ENCODE results near the gene NEK7.

Gene NEK7

GRCh38 chr1:198267921-198268320 is 111.1 kb downstream of the NEK7 start:
- in situ Hi-C loops (cut with HindIII; ENCODE audit: low pct_ligation_motif_present, low pct_unique_long_range_greater_than_20kb, low sequenced_read_pairs), result no loop called here
- DNase-seq, result no peak

- no peak for DNase-seq
- in situ Hi-C loops (cut with HindIII; ENCODE audit: low pct_ligation_motif_present, low pct_unique_long_range_greater_than_20kb, low sequenced_read_pairs), result no loop called here
These were observed 112.2 kb downstream of the NEK7 start for GRCh38 chr1:198268784-198269645.

GRCh38 chr1:198269646-198269940 is 112.8 kb downstream of the NEK7 start:
- no peak for DNase-seq
- in situ Hi-C loops (cut with HindIII; ENCODE audit: low pct_ligation_motif_present, low pct_unique_long_range_greater_than_20kb, low sequenced_read_pairs), result no loop called here

- in situ Hi-C loops (cut with HindIII; ENCODE audit: low pct_ligation_motif_present, low pct_unique_long_range_greater_than_20kb, low sequenced_read_pairs), result no loop called here
- DNase-seq, result no peak
These were observed 113.6 kb downstream of the NEK7 start for GRCh38 chr1:198270273-198270828.

GRCh38 chr1:198271467-198271866 is 114.7 kb downstream of the NEK7 start:
- DNase-seq, result no peak
- in situ Hi-C loops (cut with HindIII; ENCODE audit: low pct_ligation_motif_present, low pct_unique_long_range_greater_than_20kb, low sequenced_read_pairs), result no loop called here

GRCh38 chr1:198272492-198272891 is 115.7 kb downstream of the NEK7 start:
- no peak for DNase-seq

DNA sequence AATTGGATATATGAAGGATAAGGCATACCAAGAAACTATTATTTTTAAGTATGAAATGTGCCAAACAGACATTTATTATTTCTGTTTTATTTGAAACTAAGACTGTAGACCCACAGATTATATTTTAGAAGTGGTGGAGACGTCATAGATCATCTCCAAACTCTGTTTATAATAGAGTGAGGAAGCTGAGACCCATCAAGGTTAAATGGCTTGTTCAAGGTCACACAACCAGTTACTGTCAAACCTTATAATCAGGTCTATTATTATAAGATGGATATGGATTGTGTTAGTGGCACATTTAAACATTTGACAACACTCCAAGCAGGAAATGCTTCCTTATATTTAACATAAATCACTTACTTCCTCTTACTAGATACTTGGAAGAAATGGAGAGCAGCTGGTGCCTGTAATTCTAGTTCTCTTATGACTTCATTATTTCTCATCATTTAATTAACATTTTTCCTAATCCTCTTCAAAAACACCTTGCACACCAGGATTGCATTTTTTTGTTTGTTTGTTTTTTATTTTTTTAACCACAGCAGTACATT is 117.0 kb downstream of the NEK7 start:
- in situ Hi-C loops (cut with HindIII; ENCODE audit: low pct_ligation_motif_present, low pct_unique_long_range_greater_than_20kb, low sequenced_read_pairs), result no loop called here
- DNase-seq, result no peak

More at GRCh38 chr1:198272492-198272891, 115.7 kb downstream of the NEK7 start:
- in situ Hi-C loops (cut with HindIII; ENCODE audit: low pct_ligation_motif_present, low pct_unique_long_range_greater_than_20kb, low sequenced_read_pairs), result no loop called here

DNA sequence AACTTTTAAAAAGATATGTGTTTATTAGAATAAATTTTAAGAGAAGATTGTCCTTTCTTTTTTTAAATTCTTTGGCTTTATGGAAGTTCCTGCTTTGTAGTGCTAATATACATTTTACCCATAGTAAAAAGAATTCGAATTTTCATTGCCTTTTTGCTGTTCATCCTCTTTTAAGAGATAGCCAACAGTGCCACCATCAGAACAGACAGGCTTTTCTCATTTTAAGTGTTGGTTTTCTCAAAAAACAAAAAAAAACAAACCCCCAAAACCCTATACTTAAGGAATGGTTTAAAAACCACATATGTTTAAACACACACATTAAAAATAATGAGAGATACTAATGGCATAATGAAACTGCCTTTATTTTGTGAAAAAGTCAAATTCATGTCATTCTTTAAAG is 118.8 kb downstream of the NEK7 start:
- in situ Hi-C loops (cut with HindIII; ENCODE audit: low pct_ligation_motif_present, low pct_unique_long_range_greater_than_20kb, low sequenced_read_pairs), result no loop called here
- no peak for DNase-seq

- in situ Hi-C loops (cut with HindIII; ENCODE audit: low pct_ligation_motif_present, low pct_unique_long_range_greater_than_20kb, low sequenced_read_pairs), result no loop called here
These were observed 119.4 kb downstream of the NEK7 start for GRCh38 chr1:198276241-198276640.

GRCh38 chr1:198278943-198279342 is 122.1 kb downstream of the NEK7 start:
- in situ Hi-C loops (cut with HindIII; ENCODE audit: low pct_ligation_motif_present, low pct_unique_long_range_greater_than_20kb, low sequenced_read_pairs), result no loop called here
- no peak for DNase-seq

More at GRCh38 chr1:198276241-198276640, 119.4 kb downstream of the NEK7 start:
- DNase-seq, result no peak

DNA sequence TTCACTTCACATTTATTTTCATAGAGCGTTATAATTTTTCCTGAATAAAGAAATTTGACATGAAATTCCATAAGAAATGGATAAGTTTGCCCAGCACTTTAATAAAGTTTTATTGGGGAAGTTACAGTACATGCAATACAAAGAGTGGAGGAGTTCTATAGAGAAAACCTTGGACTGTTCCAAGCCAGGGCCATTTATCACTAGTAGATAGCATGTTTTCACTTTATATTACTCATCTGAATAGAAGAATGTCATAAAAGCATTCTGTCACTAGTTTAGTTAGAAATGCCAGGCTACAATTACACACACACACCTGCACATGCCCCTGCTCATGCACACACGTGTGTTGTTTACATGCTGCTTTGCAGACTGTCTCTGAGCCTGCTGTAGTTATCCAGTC is 123.3 kb downstream of the NEK7 start:
- in situ Hi-C loops (cut with HindIII; ENCODE audit: low pct_ligation_motif_present, low pct_unique_long_range_greater_than_20kb, low sequenced_read_pairs), result no loop called here
- DNase-seq, result no peak

- in situ Hi-C loops (cut with HindIII; ENCODE audit: low pct_ligation_motif_present, low pct_unique_long_range_greater_than_20kb, low sequenced_read_pairs), result no loop called here
These were observed 125.1 kb downstream of the NEK7 start for GRCh38 chr1:198281911-198282310.

DNA sequence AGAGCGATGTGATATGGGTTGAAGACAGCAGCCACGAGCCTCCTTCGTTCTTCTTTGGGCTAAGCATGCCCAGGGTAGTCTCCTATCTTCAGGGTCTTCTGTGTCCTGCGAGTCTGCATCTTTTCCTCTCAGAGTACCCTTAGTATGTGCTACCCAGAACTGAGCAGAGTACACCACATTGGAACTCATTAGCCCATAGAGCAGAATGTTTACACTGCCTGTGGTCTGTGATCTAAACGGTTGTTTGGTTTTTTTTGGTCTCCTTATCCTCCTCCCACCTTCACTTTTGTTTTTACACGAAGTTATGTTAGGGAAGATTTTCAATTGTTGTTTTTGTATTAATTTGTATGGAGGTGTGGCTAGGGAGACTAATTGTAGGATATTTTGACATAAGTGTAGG is 126.4 kb downstream of the NEK7 start:
- in situ Hi-C loops (cut with HindIII; ENCODE audit: low pct_ligation_motif_present, low pct_unique_long_range_greater_than_20kb, low sequenced_read_pairs), result no loop called here
- no peak for DNase-seq

More at GRCh38 chr1:198281911-198282310, 125.1 kb downstream of the NEK7 start:
- DNase-seq, result no peak

DNA sequence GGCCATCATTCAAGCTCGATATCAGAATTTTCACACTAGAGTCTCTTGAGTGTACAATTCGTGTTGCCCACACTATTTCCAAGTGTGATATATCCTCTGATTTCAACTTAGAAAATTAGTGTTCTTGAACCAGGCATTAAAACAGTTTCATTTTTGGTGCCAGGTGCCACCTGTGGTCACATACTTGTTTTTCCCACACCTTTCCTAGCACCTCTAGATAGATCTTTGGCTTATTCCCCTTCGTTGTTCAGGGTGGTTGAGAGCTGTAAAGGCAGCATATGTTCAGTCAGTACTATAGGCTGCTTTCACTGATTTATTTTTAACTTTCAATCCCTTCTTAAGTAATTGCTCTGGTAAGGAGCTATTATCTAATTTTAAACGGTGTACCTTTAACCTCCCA is 131.1 kb downstream of the NEK7 start:
- DNase-seq, result no peak
- in situ Hi-C loops (cut with HindIII; ENCODE audit: low pct_ligation_motif_present, low pct_unique_long_range_greater_than_20kb, low sequenced_read_pairs), result no loop called here

DNA sequence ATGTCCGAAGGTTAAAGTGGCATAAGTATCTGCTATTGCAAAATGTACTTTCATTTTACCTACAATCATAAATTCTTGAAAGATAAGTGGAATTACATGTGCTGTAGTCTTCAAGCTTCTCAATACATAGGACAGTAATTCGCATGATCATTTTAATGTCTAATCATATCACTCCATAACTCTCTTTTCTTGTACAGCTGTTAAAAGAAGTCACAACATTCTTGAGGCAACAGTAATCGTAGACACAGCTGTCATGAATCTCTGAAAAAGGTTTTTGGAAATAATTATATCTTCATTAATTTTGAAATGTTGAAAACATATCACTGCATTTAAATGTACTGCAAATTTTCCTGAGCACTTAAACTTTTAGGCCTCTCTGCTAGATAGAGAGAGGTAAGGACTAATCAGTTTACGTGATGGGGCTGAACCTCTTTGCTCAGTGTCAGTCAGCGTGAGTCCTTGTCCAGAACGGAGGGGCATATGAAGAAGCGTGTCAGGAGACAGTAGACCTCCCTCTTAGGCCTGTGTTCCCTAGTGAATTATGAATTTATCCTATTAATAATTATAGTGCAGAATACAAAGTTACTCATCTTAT is 133.4 kb downstream of the NEK7 start:
- no peak for DNase-seq
- in situ Hi-C loops (cut with HindIII; ENCODE audit: low pct_ligation_motif_present, low pct_unique_long_range_greater_than_20kb, low sequenced_read_pairs), result no loop called here

GRCh38 chr1:198291036-198291435 is 134.2 kb downstream of the NEK7 start:
- in situ Hi-C loops (cut with HindIII; ENCODE audit: low pct_ligation_motif_present, low pct_unique_long_range_greater_than_20kb, low sequenced_read_pairs), result no loop called here
- DNase-seq, result no peak

DNA sequence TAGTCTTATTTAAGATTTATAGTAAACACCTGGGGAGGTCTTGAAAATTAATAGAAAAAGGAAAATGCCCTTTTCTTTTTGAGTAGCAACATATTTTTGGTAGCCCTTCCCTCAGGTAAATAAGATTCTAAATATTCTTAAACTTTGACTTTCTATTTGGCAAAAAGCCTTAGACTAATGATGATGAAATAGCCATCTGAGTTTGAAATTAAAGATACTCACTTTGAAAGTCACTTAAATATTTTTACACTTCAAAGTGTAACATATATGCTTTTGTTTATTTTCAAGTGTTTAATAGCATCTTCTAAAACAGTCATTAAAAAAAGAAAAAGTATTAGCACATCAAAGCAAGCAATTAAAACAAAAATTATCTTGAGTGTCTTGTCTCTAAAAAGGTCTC is 135.1 kb downstream of the NEK7 start:
- DNase-seq, result no peak
- in situ Hi-C loops (cut with HindIII; ENCODE audit: low pct_ligation_motif_present, low pct_unique_long_range_greater_than_20kb, low sequenced_read_pairs), result no loop called here

GRCh38 chr1:198295225-198295624 is 138.4 kb downstream of the NEK7 start:
- no peak for DNase-seq
- in situ Hi-C loops (cut with HindIII; ENCODE audit: low pct_ligation_motif_present, low pct_unique_long_range_greater_than_20kb, low sequenced_read_pairs), result no loop called here

- no peak for DNase-seq
- in situ Hi-C loops (cut with HindIII; ENCODE audit: low pct_ligation_motif_present, low pct_unique_long_range_greater_than_20kb, low sequenced_read_pairs), result no loop called here
These were observed 139.2 kb downstream of the NEK7 start for GRCh38 chr1:198295971-198296370.

DNA sequence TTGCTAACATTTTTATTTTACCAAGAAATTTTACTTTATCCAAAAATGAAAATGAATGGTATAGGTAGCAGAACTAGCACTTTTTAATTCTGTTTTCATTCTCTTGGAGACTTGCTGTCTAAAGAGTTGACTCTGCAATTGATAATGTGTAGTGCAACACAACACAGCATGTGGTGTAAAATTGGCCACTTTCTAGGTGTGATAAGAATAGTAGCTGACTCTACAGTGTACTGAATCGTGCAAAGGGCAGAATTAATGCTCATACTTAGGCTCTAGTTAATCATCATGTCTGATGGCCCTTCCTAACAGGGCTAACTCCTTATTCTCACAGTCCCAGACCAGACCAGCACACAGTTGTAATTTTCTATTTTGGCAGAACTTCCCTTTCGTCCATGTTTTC is 140.5 kb downstream of the NEK7 start:
- in situ Hi-C loops (cut with HindIII; ENCODE audit: low pct_ligation_motif_present, low pct_unique_long_range_greater_than_20kb, low sequenced_read_pairs), result no loop called here
- no peak for DNase-seq

Measured in ACHN (cell line).